Tibial artery (tissue), 4 donors: ENCODE results near the gene TFPI2.

Source experiments
- DNase-seq, 2 donors: peaks; one replicate each; pipeline ENCODE4 v3.0.0-alpha.2; 2019
- H3K27ac ChIP-seq, 2 donors: fragments of 200-600 bp; sonication (generic) in 1 of 2; 1 replicate in 1 of 2; 2 replicates in 1 of 2; pipeline ENCODE4 v1.5.1; 2018 to 2019; ENCODE audit warnings: mild to moderate bottlenecking in 1 of 2
- H3K27me3 ChIP-seq, 2 donors: fragments of 200-600 bp; sonication (generic) in 1 of 2; one replicate each; pipeline versions ENCODE4 v1.5.1 to v1.6.0; 2016 to 2019
- H3K36me3 ChIP-seq, 3 donors: fragments of 200-600 bp; sonication (generic) in 2 of 3; one replicate each; pipeline ENCODE4 v1.5.1; 2016 to 2019; ENCODE audit warnings: mild to moderate bottlenecking in 2 of 3
- H3K4me1 ChIP-seq, 4 donors: fragments of 200-600 bp; sonication (generic) in 2 of 4; 1 replicate in 3 of 4; 2 replicates in 1 of 4; pipeline ENCODE4 v1.5.1; 2016 to 2019
- H3K4me3 ChIP-seq, 2 donors: fragments of 200-600 bp; sonication (generic) in 1 of 2; 1 replicate in 1 of 2; 2 replicates in 1 of 2; pipeline ENCODE4 v1.5.1; 2018 to 2019; ENCODE audit warnings: mild to moderate bottlenecking in 2 of 2
- H3K9me3 ChIP-seq, 3 donors: fragments of 200-600 bp; sonication (generic) in 1 of 3; one replicate each; pipeline ENCODE4 v1.5.1; 2016 to 2019
- intact Hi-C: fragments of 100-400 bp; cut with DNase I; formaldehyde crosslinking; loops from one replicate; pipeline ENCODE4 v1.15.0; 2023; ENCODE audit warnings: low total_unique reads
- TF ChIP-seq, protein P1 (sequence below), 2 experiments: fragments of 200-600 bp in 1 of 2; fragments of 450-650 bp in 1 of 2; IDR thresholded peaks; one replicate each; pipeline ENCODE4 v1.5.1; 2017 to 2019; ENCODE audit warnings: antibody characterized with exemption in 2 of 2, mild to moderate bottlenecking in 1 of 2, moderate library complexity in 1 of 2

The TFPI2 gene

GRCh38 chr7:93861325-93861949, 29.1 kb downstream of the TFPI2 start:
- Histone ChIP-seq H3K4me3 (no peak overlapping the region), H3K27me3 (no peaks in the 10 kb centered on the region), H3K27ac (no peak overlapping the region), H3K9me3 (no peaks in the 10 kb centered on the region), H3K36me3 (no peaks in the 10 kb centered on the region), H3K4me1 (no peaks in the 10 kb centered on the region)
- intact Hi-C loops, result no loop called here
- DNase-seq, result no peak
- TF ChIP-seq, protein P1, sequence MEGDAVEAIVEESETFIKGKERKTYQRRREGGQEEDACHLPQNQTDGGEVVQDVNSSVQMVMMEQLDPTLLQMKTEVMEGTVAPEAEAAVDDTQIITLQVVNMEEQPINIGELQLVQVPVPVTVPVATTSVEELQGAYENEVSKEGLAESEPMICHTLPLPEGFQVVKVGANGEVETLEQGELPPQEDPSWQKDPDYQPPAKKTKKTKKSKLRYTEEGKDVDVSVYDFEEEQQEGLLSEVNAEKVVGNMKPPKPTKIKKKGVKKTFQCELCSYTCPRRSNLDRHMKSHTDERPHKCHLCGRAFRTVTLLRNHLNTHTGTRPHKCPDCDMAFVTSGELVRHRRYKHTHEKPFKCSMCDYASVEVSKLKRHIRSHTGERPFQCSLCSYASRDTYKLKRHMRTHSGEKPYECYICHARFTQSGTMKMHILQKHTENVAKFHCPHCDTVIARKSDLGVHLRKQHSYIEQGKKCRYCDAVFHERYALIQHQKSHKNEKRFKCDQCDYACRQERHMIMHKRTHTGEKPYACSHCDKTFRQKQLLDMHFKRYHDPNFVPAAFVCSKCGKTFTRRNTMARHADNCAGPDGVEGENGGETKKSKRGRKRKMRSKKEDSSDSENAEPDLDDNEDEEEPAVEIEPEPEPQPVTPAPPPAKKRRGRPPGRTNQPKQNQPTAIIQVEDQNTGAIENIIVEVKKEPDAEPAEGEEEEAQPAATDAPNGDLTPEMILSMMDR (IDR thresholded peaks at IDR 0.05), result no peak

GRCh38 chr7:93860261-93860660, 30.3 kb downstream of the TFPI2 start:
- Histone ChIP-seq H3K4me3 (no peak overlapping the region), H3K27me3 (no peaks in the 10 kb centered on the region), H3K27ac (no peak overlapping the region), H3K4me1 (no peaks in the 10 kb centered on the region), H3K36me3 (no peaks in the 10 kb centered on the region), H3K9me3 (no peaks in the 10 kb centered on the region)
- DNase-seq, result no peak
- intact Hi-C loops, result no loop called here
- TF ChIP-seq, protein P1 (IDR thresholded peaks at IDR 0.05), result no peak

DNA sequence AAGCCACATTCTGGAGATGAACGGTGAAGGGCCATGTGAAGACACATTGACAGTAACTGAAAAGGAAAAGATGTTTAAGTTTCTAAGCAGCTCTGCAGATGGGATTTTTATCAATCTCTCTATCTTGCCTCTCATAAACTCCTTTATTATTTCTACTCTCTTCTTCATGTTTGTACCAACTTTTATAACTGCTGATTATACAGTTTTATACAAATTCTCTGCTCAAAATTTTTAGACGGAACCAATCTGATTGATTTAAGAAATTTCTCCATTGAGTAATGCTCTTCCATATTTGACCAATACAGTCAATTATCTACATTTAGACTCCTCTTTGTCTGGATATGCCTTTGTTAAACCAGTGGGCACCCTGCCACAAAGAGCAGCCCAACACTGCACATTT, 31.7 kb downstream of the TFPI2 start:
- H3K36me3 ChIP-seq, result no peaks in the 10 kb centered on the region
- no peak overlapping the region for H3K4me3 ChIP-seq
- no peak for DNase-seq
- intact Hi-C loops, result no loop called here
- no peaks in the 10 kb centered on the region for H3K4me1 ChIP-seq
- H3K27ac ChIP-seq, result no peak overlapping the region
- no peaks in the 10 kb centered on the region for H3K27me3 ChIP-seq
- TF ChIP-seq, protein P1 (IDR thresholded peaks at IDR 0.05), result no peak
- H3K9me3 ChIP-seq, result no peaks in the 10 kb centered on the region

DNA sequence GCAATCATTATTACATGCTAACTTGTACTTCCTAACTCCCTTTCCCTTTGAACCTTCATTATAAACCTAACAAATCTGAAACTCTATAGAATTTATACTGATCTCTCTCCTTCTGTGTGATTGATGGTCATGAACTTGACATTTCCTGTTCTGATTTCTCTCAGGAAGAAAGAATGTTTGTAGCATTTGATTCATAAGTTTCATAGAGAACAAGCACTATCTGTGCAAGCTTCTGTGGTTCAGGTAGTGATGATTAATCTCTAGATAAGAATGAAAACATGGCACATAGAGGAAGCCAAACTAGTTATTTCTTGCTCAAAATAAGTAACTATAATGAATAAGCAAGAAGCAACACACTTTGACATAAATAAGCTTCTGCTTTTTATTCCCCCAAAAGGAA, 34.2 kb downstream of the TFPI2 start:
- Histone ChIP-seq H3K27me3 (no peaks in the 10 kb centered on the region), H3K4me3 (no peak overlapping the region), H3K4me1 (no peaks in the 10 kb centered on the region), H3K27ac (no peak overlapping the region), H3K36me3 (no peaks in the 10 kb centered on the region), H3K9me3 (no peaks in the 10 kb centered on the region)
- DNase-seq, result no peak
- intact Hi-C loops, result no loop called here
- TF ChIP-seq, protein P1 (IDR thresholded peaks at IDR 0.05), result no peak

- H3K9me3 ChIP-seq, result no peaks in the 10 kb centered on the region
- H3K4me3 ChIP-seq, result no peak overlapping the region
- H3K27ac ChIP-seq, result no peak overlapping the region
- H3K4me1 ChIP-seq, result no peaks in the 10 kb centered on the region
- DNase-seq, result no peak
- H3K27me3 ChIP-seq, result no peaks in the 10 kb centered on the region
- H3K36me3 ChIP-seq, result no peaks in the 10 kb centered on the region
- intact Hi-C loops, result no loop called here
- TF ChIP-seq, protein P1 (IDR thresholded peaks at IDR 0.05), result no peak
Observed at GRCh38 chr7:93855797-93856196, 34.8 kb downstream of the TFPI2 start.

- intact Hi-C loops, result no loop called here
- DNase-seq, result no peak
- Histone ChIP-seq H3K4me1 (peaks cover 0 to 1% (median 0%) of the 10 kb centered on the region in 4 donors), H3K9me3 (no peaks in the 10 kb centered on the region), H3K4me3 (no peak overlapping the region), H3K36me3 (no peaks in the 10 kb centered on the region), H3K27ac (no peak overlapping the region), H3K27me3 (no peaks in the 10 kb centered on the region)
- TF ChIP-seq, protein P1 (IDR thresholded peaks at IDR 0.05), result no peak
Observed at GRCh38 chr7:93854480-93854879, 36.1 kb downstream of the TFPI2 start.
